Calu3 (cell line): ENCODE data around the gene ITPK1. TPM values are rescaled to one million over a fixed set of nuclear protein-coding genes. Genes with fewer than 3 reads are reported as not detected.

ENCODE experiments used
- BruUV-seq: library from RNA; stranded (reverse); fragments of 400-500 nt; replicated peaks from 2 replicates; lab custom pipeline; 2021; lab: Mats Ljungman, UMichigan
- CTCF ChIA-PET: fragments of 300-600 bp; sonication (Branson Sonifier 250); formaldehyde crosslinking; loops from one replicate; lab custom pipeline; 2022; ENCODE audit warnings: antibody characterized with exemption; lab: Charles Lee
- DNase-seq: peaks from one replicate; pipeline ENCODE4 v3.0.0; 2022
- H3K27ac Mint-ChIP-seq: one replicate; pipeline ENCODE4 v1.8.0; 2022; ENCODE audit warnings: mixed read lengths; ENCODE audit not compliant: unreplicated experiment
- H3K27me3 Mint-ChIP-seq: one replicate; pipeline ENCODE4 v1.8.0; 2022; ENCODE audit warnings: mixed read lengths; ENCODE audit not compliant: unreplicated experiment
- H3K36me3 Mint-ChIP-seq: one replicate; pipeline ENCODE4 v1.8.0; 2022; ENCODE audit warnings: mild to moderate bottlenecking, moderate library complexity, mixed read lengths; ENCODE audit not compliant: insufficient read depth, unreplicated experiment
- H3K4me1 Mint-ChIP-seq: one replicate; pipeline ENCODE4 v1.8.0; 2022; ENCODE audit warnings: mild to moderate bottlenecking, low read depth, mixed read lengths; ENCODE audit not compliant: unreplicated experiment
- H3K4me3 Mint-ChIP-seq: one replicate; pipeline ENCODE4 v1.8.0; 2022; ENCODE audit warnings: mild to moderate bottlenecking, low read depth, moderate library complexity, mixed read lengths; ENCODE audit not compliant: unreplicated experiment
- H3K9me3 Mint-ChIP-seq: one replicate; pipeline ENCODE4 v1.8.0; 2022; ENCODE audit warnings: low read depth, mixed read lengths; ENCODE audit not compliant: unreplicated experiment
- CTCF ChIP-seq: fragments of 200-600 bp; IDR thresholded peaks from one replicate; pipeline ENCODE4 v1.8.0; 2022; ENCODE audit warnings: antibody characterized with exemption; ENCODE audit not compliant: unreplicated experiment
- intact Hi-C: fragments of 100-400 bp; cut with micrococcal nuclease; formaldehyde crosslinking; loops from one replicate; pipeline ENCODE4 v1.10.0; 2022; ENCODE audit not compliant: unreplicated experiment
- total RNA-seq: library from RNA; stranded (reverse); gene quantifications from 2 replicates; pipeline ENCODE4 v1.2.3, GENCODE V29; 2022

Gene ITPK1
- total RNA-seq, 1 experiment from 2014 or later = 94.3 TPM

GRCh38 chr14:93055651-93056115 lies 60.0 kb downstream of the ITPK1 start:
- DNase-seq = no peak
- TF ChIP-seq CTCF = no peak
- Mint-ChIP-seq H3K27me3 (no peaks in the 10 kb centered on the region), H3K9me3 (no peaks in the 10 kb centered on the region), H3K4me3 (no peak overlapping the region), H3K36me3 (no peaks in the 10 kb centered on the region), H3K27ac (no peak overlapping the region), H3K4me1 (peaks cover 16% of the 10 kb centered on the region)
- CTCF ChIA-PET = no interaction called here
- intact Hi-C loops = no loop called here
- no TSS peak for BruUV-seq

GRCh38 chr14:93054876-93055275 lies 60.8 kb downstream of the ITPK1 start:
- CTCF ChIA-PET = no interaction called here
- Mint-ChIP-seq H3K27ac (no peak overlapping the region), H3K9me3 (no peaks in the 10 kb centered on the region), H3K27me3 (no peaks in the 10 kb centered on the region), H3K36me3 (no peaks in the 10 kb centered on the region), H3K4me1 (peaks cover 19% of the 10 kb centered on the region), H3K4me3 (no peak overlapping the region)
- TF ChIP-seq CTCF = no peak
- no peak for DNase-seq
- intact Hi-C loops = no loop called here
- no TSS peak for BruUV-seq

- no peak for TF ChIP-seq CTCF
- DNase-seq = no peak
- H3K4me1 Mint-ChIP-seq = peaks cover 28% of the 10 kb centered on the region
- intact Hi-C loops = no loop called here
- no TSS peak for BruUV-seq
- CTCF ChIA-PET = no interaction called here
- H3K27ac Mint-ChIP-seq = no peak overlapping the region
- H3K36me3 Mint-ChIP-seq = peaks cover 5% of the 10 kb centered on the region
- H3K4me3 Mint-ChIP-seq = no peak overlapping the region
- H3K9me3 Mint-ChIP-seq = no peaks in the 10 kb centered on the region
- H3K27me3 Mint-ChIP-seq = no peaks in the 10 kb centered on the region
Measured at GRCh38 chr14:93054006-93054405, 61.7 kb downstream of the ITPK1 start.

- TF ChIP-seq CTCF = no peak
- no peaks in the 10 kb centered on the region for H3K27me3 Mint-ChIP-seq
- no TSS peak for BruUV-seq
- intact Hi-C loops = no loop called here
- no peak for DNase-seq
- H3K27ac Mint-ChIP-seq = no peak overlapping the region
- H3K4me3 Mint-ChIP-seq = no peak overlapping the region
- peaks cover 27% of the 10 kb centered on the region for H3K4me1 Mint-ChIP-seq
- CTCF ChIA-PET = interaction anchor here (0.5 kb wide), 1 partner anchor 43 kb away, joined by 4 read pairs; no protein-coding TSS in a partner anchor
- no peaks in the 10 kb centered on the region for H3K9me3 Mint-ChIP-seq
- peaks cover 7% of the 10 kb centered on the region for H3K36me3 Mint-ChIP-seq
Measured at GRCh38 chr14:93051600-93052546, 63.9 kb downstream of the ITPK1 start.
